ENCODE measurements around the gene OPCML. TPM values are rescaled to one million over a fixed set of nuclear protein-coding genes. Genes with fewer than 3 reads are reported as not detected.

Gene OPCML
- total RNA-seq, 1 experiment from 2014 or later: not detected

GRCh38 chr11:133072858-133073582 is 459.3 kb downstream of the OPCML start:
- TF ChIP-seq EZH2 (IDR thresholded peaks at IDR 0.05; ENCODE audit: low read depth) (no peak), CTCF (conservative IDR thresholded peaks at IDR 0.05) (no peak)
- no peaks in the 10 kb centered on the region for H4K20me1 ChIP-seq (ENCODE audit: insufficient read depth)
- DNase-seq: no peak
- H3F3A ChIP-seq (ENCODE audit: insufficient read depth, low read depth): no peaks in the 10 kb centered on the region
- no peak overlapping the region for H3K27ac ChIP-seq
- no peaks in the 10 kb centered on the region for H3K9me3 ChIP-seq (ENCODE audit: insufficient read depth, low read depth)
- no peaks in the 10 kb centered on the region for H3K9me2 ChIP-seq (ENCODE audit: insufficient read depth)
- H3K27me3 ChIP-seq (ENCODE audit: insufficient read depth, low read depth): peaks cover 33% of the 10 kb centered on the region
- no peaks in the 10 kb centered on the region for H3K36me3 ChIP-seq (ENCODE audit: low read depth)
- H3K4me1 ChIP-seq (replicated peaks; ENCODE audit: insufficient read depth): no peaks in the 10 kb centered on the region
- H2AFZ ChIP-seq: no peak overlapping the region
- ChIA-PET CTCF (no interaction called here), POLR2A (ENCODE audit: unreplicated experiment) (no interaction called here)
- no TSS peak for BruUV-seq (replicated peaks)
- intact Hi-C loops (cut with micrococcal nuclease; ENCODE audit: unreplicated experiment): no loop called here
- no peaks in the 10 kb centered on the region for H3K79me2 ChIP-seq (ENCODE audit: low read depth)
- no peak overlapping the region for H3K4me2 ChIP-seq
- no peak overlapping the region for H3K4me3 ChIP-seq

- no peak for DNase-seq
Observed at GRCh38 chr11:133072378-133072777, 459.9 kb downstream of the OPCML start.

GRCh38 chr11:133070791-133071190 is 461.5 kb downstream of the OPCML start:
- Histone ChIP-seq H4K20me1 (ENCODE audit: insufficient read depth) (no peaks in the 10 kb centered on the region), H3K4me3 (no peak overlapping the region), H3K4me2 (no peak overlapping the region), H2AFZ (no peak overlapping the region), H3K9me2 (ENCODE audit: insufficient read depth) (no peaks in the 10 kb centered on the region), H3K27ac (no peak overlapping the region), H3K4me1 (replicated peaks; ENCODE audit: insufficient read depth) (no peaks in the 10 kb centered on the region), H3K27me3 (ENCODE audit: insufficient read depth, low read depth) (peaks cover 22% of the 10 kb centered on the region), H3K36me3 (ENCODE audit: low read depth) (no peaks in the 10 kb centered on the region), H3F3A (ENCODE audit: insufficient read depth, low read depth) (no peaks in the 10 kb centered on the region), H3K9me3 (ENCODE audit: insufficient read depth, low read depth) (no peaks in the 10 kb centered on the region), H3K79me2 (ENCODE audit: low read depth) (no peaks in the 10 kb centered on the region)
- TF ChIP-seq EZH2 (IDR thresholded peaks at IDR 0.05; ENCODE audit: low read depth): no peak
- no peak for TF ChIP-seq CTCF (conservative IDR thresholded peaks at IDR 0.05)
- POLR2A ChIA-PET (ENCODE audit: unreplicated experiment): no interaction called here
- intact Hi-C loops (cut with micrococcal nuclease; ENCODE audit: unreplicated experiment): no loop called here
- no TSS peak for BruUV-seq (replicated peaks)
- CTCF ChIA-PET: no interaction called here
- no peak for DNase-seq

More at GRCh38 chr11:133072378-133072777, 459.9 kb downstream of the OPCML start:
- no TSS peak for BruUV-seq (replicated peaks)
- Histone ChIP-seq H3K9me3 (ENCODE audit: insufficient read depth, low read depth) (no peaks in the 10 kb centered on the region), H2AFZ (no peak overlapping the region), H3K27ac (no peak overlapping the region), H3K27me3 (ENCODE audit: insufficient read depth, low read depth) (peaks cover 28% of the 10 kb centered on the region), H3K9me2 (ENCODE audit: insufficient read depth) (no peaks in the 10 kb centered on the region), H3K4me3 (no peak overlapping the region), H4K20me1 (ENCODE audit: insufficient read depth) (no peaks in the 10 kb centered on the region), H3K4me1 (replicated peaks; ENCODE audit: insufficient read depth) (no peaks in the 10 kb centered on the region), H3K79me2 (ENCODE audit: low read depth) (no peaks in the 10 kb centered on the region), H3K4me2 (no peak overlapping the region), H3F3A (ENCODE audit: insufficient read depth, low read depth) (no peaks in the 10 kb centered on the region), H3K36me3 (ENCODE audit: low read depth) (no peaks in the 10 kb centered on the region)
- ChIA-PET POLR2A (ENCODE audit: unreplicated experiment) (no interaction called here), CTCF (no interaction called here)
- TF ChIP-seq CTCF (conservative IDR thresholded peaks at IDR 0.05): no peak
- no peak for TF ChIP-seq EZH2 (IDR thresholded peaks at IDR 0.05; ENCODE audit: low read depth)
- intact Hi-C loops (cut with micrococcal nuclease; ENCODE audit: unreplicated experiment): no loop called here

Measured in PC-9 (cell line).